ENCODE data around the gene CCDC6.

DNA sequence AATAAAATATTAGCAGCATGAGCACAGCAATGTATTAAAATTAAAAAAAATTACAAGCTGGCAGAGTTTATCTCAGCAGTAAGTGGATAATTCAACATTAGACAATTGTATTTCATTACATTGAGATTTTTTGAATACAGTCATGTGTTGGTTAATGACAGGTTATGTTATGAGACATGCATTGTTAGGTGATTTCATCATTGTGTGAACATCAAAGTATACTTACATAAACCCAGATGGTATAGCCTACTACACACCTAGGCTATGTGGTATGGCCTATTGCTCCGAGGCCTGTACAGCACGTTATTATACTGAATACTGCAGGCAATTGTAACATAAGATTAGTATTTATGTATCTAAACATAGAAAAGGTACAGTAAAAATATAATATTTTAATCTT is 29.7 kb downstream of the CCDC6 start:
- no peak for TF ChIP-seq CTCF (IDR thresholded peaks at IDR 0.05)
- no peak for TF ChIP-seq POLR2A (IDR thresholded peaks at IDR 0.05)

Measured in testis (tissue), 2 donors.